GM19328 (cell line): ENCODE results near the gene TTC34.
A peak's percentile ranks its signal among the peaks of the same experiment; 100 is the strongest.

ENCODE experiments used
- ATAC-seq: cut with Tn5 transposase; IDR thresholded peaks from one replicate; pipeline ENCODE4 v1.9.1; 2021; ENCODE audit warnings: mild to moderate bottlenecking, moderate library complexity; ENCODE audit not compliant: unreplicated experiment

Gene TTC34

GRCh38 chr1:2594001-2594640, 207.4 kb downstream of the TTC34 start:
- no peak for ATAC-seq

GRCh38 chr1:2593251-2593878, 208.1 kb downstream of the TTC34 start:
- ATAC-seq, result no peak

GRCh38 chr1:2592672-2593071, 208.8 kb downstream of the TTC34 start:
- no peak for ATAC-seq

GRCh38 chr1:2591581-2592261, 209.8 kb downstream of the TTC34 start:
- ATAC-seq, result no peak

GRCh38 chr1:2591233-2591580, 210.3 kb downstream of the TTC34 start:
- ATAC-seq, result no peak

- no peak for ATAC-seq
Observed at GRCh38 chr1:2590233-2591141, 211.0 kb downstream of the TTC34 start.

- no peak for ATAC-seq
Observed at GRCh38 chr1:2589431-2590232, 211.9 kb downstream of the TTC34 start.

GRCh38 chr1:2588661-2589430, 212.6 kb downstream of the TTC34 start:
- no peak for ATAC-seq

GRCh38 chr1:2587860-2588571, 213.5 kb downstream of the TTC34 start:
- ATAC-seq, result no peak

- ATAC-seq, result no peak
Observed at GRCh38 chr1:2587071-2587859, 214.2 kb downstream of the TTC34 start.

GRCh38 chr1:2586154-2587070, 215.1 kb downstream of the TTC34 start, which contains the start of gene PRXL2B:
Gene PRXL2B, plus strand, starts transcription at chr1:2586777. Its CDS starts 109 bp downstream, at chr1:2586886.
- peak; percentile 67 for ATAC-seq
